HK-2 (cell line): ENCODE measurements around the gene CAMTA1.
A peak's percentile ranks its signal among the peaks of the same experiment; 100 is the strongest.

ENCODE experiments used
- DNase-seq: peaks from one replicate; pipeline ENCODE4 v3.0.0-alpha.2; 2018; ENCODE audit not compliant: unreplicated experiment

CAMTA1 gene

GRCh38 chr1:7531562-7532340 is 746.5 kb downstream of the CAMTA1 start:
- DNase-seq: no peak

GRCh38 chr1:7533006-7533405 is 747.8 kb downstream of the CAMTA1 start:
- DNase-seq: no peak

- DNase-seq: no peak
Measured at GRCh38 chr1:7534061-7534825, 749.0 kb downstream of the CAMTA1 start.

GRCh38 chr1:7535016-7535415 is 749.8 kb downstream of the CAMTA1 start:
- no peak for DNase-seq

- no peak for DNase-seq
Measured at GRCh38 chr1:7535934-7536878, 751.0 kb downstream of the CAMTA1 start.

GRCh38 chr1:7536891-7537591 is 751.8 kb downstream of the CAMTA1 start:
- no peak for DNase-seq

- DNase-seq: no peak
Measured at GRCh38 chr1:7538033-7538432, 752.8 kb downstream of the CAMTA1 start.

GRCh38 chr1:7538849-7539768 is 753.9 kb downstream of the CAMTA1 start:
- DNase-seq: no peak

GRCh38 chr1:7539769-7540175 is 754.5 kb downstream of the CAMTA1 start:
- DNase-seq: peak; percentile 57

- no peak for DNase-seq
Measured at GRCh38 chr1:7540816-7541215, 755.6 kb downstream of the CAMTA1 start.

GRCh38 chr1:7541629-7542028 is 756.4 kb downstream of the CAMTA1 start:
- no peak for DNase-seq

GRCh38 chr1:7543718-7544090 is 758.5 kb downstream of the CAMTA1 start:
- DNase-seq: no peak

- peak; percentile 70 for DNase-seq
Measured at GRCh38 chr1:7549277-7550161, 764.3 kb downstream of the CAMTA1 start.

GRCh38 chr1:7550261-7550865 is 765.1 kb downstream of the CAMTA1 start:
- DNase-seq: no peak

- DNase-seq: no peak
Measured at GRCh38 chr1:7550981-7551380, 765.7 kb downstream of the CAMTA1 start.

GRCh38 chr1:7551442-7551841 is 766.2 kb downstream of the CAMTA1 start:
- no peak for DNase-seq

GRCh38 chr1:7552402-7552801 is 767.1 kb downstream of the CAMTA1 start:
- DNase-seq: peak; percentile 71

- DNase-seq: no peak
Measured at GRCh38 chr1:7553042-7553690, 767.9 kb downstream of the CAMTA1 start.
